Liver (tissue), 9 donors: ENCODE results near the gene TBX6. TPM values are rescaled to one million over a fixed set of nuclear protein-coding genes. Genes with fewer than 3 reads are reported as not detected.

ENCODE experiments used
- DNase-seq: peaks from one replicate; pipeline ENCODE4 v3.0.0-alpha.2; 2017; ENCODE audit warnings: low spot score
- H3K27ac ChIP-seq, 2 donors: one replicate each; pipeline ENCODE4 v1.7.0; 2013; ENCODE audit warnings: inconsistent platforms in 2 of 2, low read length in 2 of 2, control low read depth in 1 of 2, low read depth in 1 of 2, mild to moderate bottlenecking in 1 of 2
- H3K27me3 ChIP-seq, 4 donors: one replicate each; pipeline versions ENCODE4 v1.6.1 to v1.7.0; 2013; ENCODE audit warnings: low read length in 3 of 4, inconsistent platforms in 1 of 4, mild to moderate bottlenecking in 1 of 4, moderate library complexity in 1 of 4; ENCODE audit not compliant: control insufficient read depth in 4 of 4, insufficient read depth in 4 of 4
- H3K36me3 ChIP-seq, 4 donors: one replicate each; pipeline versions ENCODE4 v1.6.1 to v1.7.0; 2013; ENCODE audit warnings: low read length in 3 of 4, mild to moderate bottlenecking in 3 of 4, low read depth in 1 of 4, moderate library complexity in 1 of 4; ENCODE audit not compliant: control insufficient read depth in 4 of 4, insufficient read depth in 3 of 4
- H3K4me1 ChIP-seq, 4 donors: one replicate each; pipeline versions ENCODE4 v1.6.1 to v1.7.0; 2013; ENCODE audit warnings: low read length in 3 of 4, mild to moderate bottlenecking in 3 of 4, moderate library complexity in 1 of 4; ENCODE audit not compliant: control insufficient read depth in 4 of 4, insufficient read depth in 4 of 4
- H3K4me3 ChIP-seq, 3 donors: one replicate each; pipeline versions ENCODE4 v1.6.1 to v1.7.0; 2013; ENCODE audit warnings: low read length in 3 of 3, control low read depth in 1 of 3, low read depth in 1 of 3, mild to moderate bottlenecking in 1 of 3
- H3K9ac ChIP-seq, 2 donors: one replicate each; pipeline ENCODE4 v1.7.0; 2013; ENCODE audit warnings: low read length in 2 of 2, mild to moderate bottlenecking in 2 of 2, moderate library complexity in 2 of 2, control low read depth in 1 of 2, low read depth in 1 of 2
- H3K9me3 ChIP-seq, 4 donors: one replicate each; pipeline versions ENCODE4 v1.6.1 to v1.7.0; 2013; ENCODE audit warnings: low read length in 3 of 4; ENCODE audit not compliant: control insufficient read depth in 4 of 4
- ATF3 ChIP-seq: IDR thresholded peaks from 2 replicates; pipeline ENCODE4 v1.6.1; 2016; ENCODE audit warnings: antibody characterized with exemption
- EGR1 ChIP-seq, 2 donors: IDR thresholded peaks; 2 replicates each; pipeline ENCODE4 v1.6.1; 2016 to 2018; ENCODE audit warnings: antibody characterized with exemption in 2 of 2, low read depth in 2 of 2
- FOXA1 ChIP-seq: IDR thresholded peaks from 2 replicates; pipeline ENCODE4 v1.6.1; 2016; ENCODE audit warnings: antibody characterized with exemption
- FOXA2 ChIP-seq: IDR thresholded peaks from 2 replicates; pipeline ENCODE4 v1.6.1; 2016; ENCODE audit warnings: antibody characterized with exemption
- GABPA ChIP-seq, 2 donors: IDR thresholded peaks in 1 of 2; conservative IDR thresholded peaks in 1 of 2; 2 replicates each; pipeline ENCODE4 v1.6.1; 2016; ENCODE audit warnings: antibody characterized with exemption in 2 of 2, mild to moderate bottlenecking in 1 of 2, moderate library complexity in 1 of 2
- HNF4G ChIP-seq: IDR thresholded peaks from 2 replicates; pipeline ENCODE4 v1.6.1; 2016; ENCODE audit warnings: antibody characterized with exemption
- JUND ChIP-seq, 2 donors: IDR thresholded peaks; 2 replicates each; pipeline ENCODE4 v1.6.1; 2016; ENCODE audit warnings: antibody characterized with exemption in 2 of 2
- NR2F2 ChIP-seq: IDR thresholded peaks from 2 replicates; pipeline ENCODE4 v1.6.1; 2016; ENCODE audit warnings: antibody characterized with exemption
- RXRA ChIP-seq, 2 donors: IDR thresholded peaks; 2 replicates each; pipeline ENCODE4 v1.6.1; 2017 to 2018; ENCODE audit warnings: antibody characterized with exemption in 2 of 2, mild to moderate bottlenecking in 1 of 2
- SP1 ChIP-seq: IDR thresholded peaks from 2 replicates; pipeline ENCODE4 v1.6.1; 2018; ENCODE audit warnings: antibody characterized with exemption, mild to moderate bottlenecking
- TAF1 ChIP-seq: conservative IDR thresholded peaks from 2 replicates; pipeline ENCODE4 v1.6.1; 2016; ENCODE audit warnings: antibody characterized with exemption, mild to moderate bottlenecking
- YY1 ChIP-seq: IDR thresholded peaks from 2 replicates; pipeline ENCODE4 v1.6.1; 2016; ENCODE audit warnings: antibody characterized with exemption, mild to moderate bottlenecking
- WGBS: extraction: QIAGEN DNeasy Blood & Tissue Kit; methylation state at CpG from one replicate; pipeline ENCODE4 v1.1.7; 2013; 5-methylcytosine and 5-hydroxymethylcytosine counted together
- polyA plus RNA-seq, 2 donors: library from polyadenylated mRNA; stranded (reverse) in 1 of 2; unstranded in 1 of 2; fragments of 200-250 nt in 1 of 2; fragments of >200 nt in 1 of 2; fragmentation: Nextera tagmentation in 1 of 2; extraction: Ambion mirVana in 1 of 2; gene quantifications; one replicate each; pipeline versions ENCODE4 v1.2.1 to v1.2.3, GENCODE V29; 2013 to 2015
- total RNA-seq, 2 donors: library from RNA; depleted of rRNA; stranded (reverse); fragments of >200 nt; gene quantifications; one replicate each; pipeline ENCODE4 v1.2.3, GENCODE V29; 2014
- TF ChIP-seq, protein P1 (sequence below): IDR thresholded peaks from 2 replicates; pipeline ENCODE4 v1.6.1; 2016; ENCODE audit warnings: antibody characterized with exemption
- TF ChIP-seq, protein P2 (sequence below): fragments of 150-350 bp; IDR thresholded peaks from 2 replicates; pipeline ENCODE4 v1.5.1; 2017; ENCODE audit warnings: improper control_type of control experiment, low read depth, low read length; ENCODE audit not compliant: missing input control
- TF ChIP-seq, protein P3 (sequence below): IDR thresholded peaks from 2 replicates; pipeline ENCODE4 v1.6.1; 2016; ENCODE audit warnings: antibody characterized with exemption
- TF ChIP-seq, protein P4 (sequence below): IDR thresholded peaks from 2 replicates; pipeline ENCODE4 v1.6.1; 2016; ENCODE audit warnings: antibody characterized with exemption, mild to moderate bottlenecking
- donor health status: healthy.
- donor health status: healthy.
- donor health status: healthy.
- donor health status: healthy.
- donor health status: healthy.

Gene TBX6
- total and polyA plus RNA-seq, 4 donors = 0.09 to 0.26 (median 0.18) TPM

- Histone ChIP-seq H3K9ac (no peak overlapping the region), H3K36me3 (peaks cover 26 to 33% (median 28%) of the 10 kb centered on the region in 4 donors), H3K4me1 (peaks cover 4 to 14% (median 10%) of the 10 kb centered on the region in 4 donors), H3K9me3 (no peaks in the 10 kb centered on the region), H3K27me3 (no peaks in the 10 kb centered on the region), H3K27ac (no peak overlapping the region), H3K4me3 (no peak overlapping the region)
- no peak for DNase-seq
- WGBS = 91% methylated on average over 27 of the region's 27 CpGs
- TF ChIP-seq, protein P1, sequence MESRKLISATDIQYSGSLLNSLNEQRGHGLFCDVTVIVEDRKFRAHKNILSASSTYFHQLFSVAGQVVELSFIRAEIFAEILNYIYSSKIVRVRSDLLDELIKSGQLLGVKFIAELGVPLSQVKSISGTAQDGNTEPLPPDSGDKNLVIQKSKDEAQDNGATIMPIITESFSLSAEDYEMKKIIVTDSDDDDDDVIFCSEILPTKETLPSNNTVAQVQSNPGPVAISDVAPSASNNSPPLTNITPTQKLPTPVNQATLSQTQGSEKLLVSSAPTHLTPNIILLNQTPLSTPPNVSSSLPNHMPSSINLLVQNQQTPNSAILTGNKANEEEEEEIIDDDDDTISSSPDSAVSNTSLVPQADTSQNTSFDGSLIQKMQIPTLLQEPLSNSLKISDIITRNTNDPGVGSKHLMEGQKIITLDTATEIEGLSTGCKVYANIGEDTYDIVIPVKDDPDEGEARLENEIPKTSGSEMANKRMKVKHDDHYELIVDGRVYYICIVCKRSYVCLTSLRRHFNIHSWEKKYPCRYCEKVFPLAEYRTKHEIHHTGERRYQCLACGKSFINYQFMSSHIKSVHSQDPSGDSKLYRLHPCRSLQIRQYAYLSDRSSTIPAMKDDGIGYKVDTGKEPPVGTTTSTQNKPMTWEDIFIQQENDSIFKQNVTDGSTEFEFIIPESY = no peak
- TF ChIP-seq NR2F2 (no peak), ATF3 (no peak), RXRA (IDR thresholded peaks at IDR 0.05) (no peak), JUND (IDR thresholded peaks at IDR 0.05) (no peak), FOXA2 (no peak), SP1 (no peak), GABPA (IDR thresholded peaks at IDR 0.05 in 1 of 2, conservative IDR thresholded peaks at IDR 0.05 in 1 of 2) (no peak)
- TF ChIP-seq, protein P2, sequence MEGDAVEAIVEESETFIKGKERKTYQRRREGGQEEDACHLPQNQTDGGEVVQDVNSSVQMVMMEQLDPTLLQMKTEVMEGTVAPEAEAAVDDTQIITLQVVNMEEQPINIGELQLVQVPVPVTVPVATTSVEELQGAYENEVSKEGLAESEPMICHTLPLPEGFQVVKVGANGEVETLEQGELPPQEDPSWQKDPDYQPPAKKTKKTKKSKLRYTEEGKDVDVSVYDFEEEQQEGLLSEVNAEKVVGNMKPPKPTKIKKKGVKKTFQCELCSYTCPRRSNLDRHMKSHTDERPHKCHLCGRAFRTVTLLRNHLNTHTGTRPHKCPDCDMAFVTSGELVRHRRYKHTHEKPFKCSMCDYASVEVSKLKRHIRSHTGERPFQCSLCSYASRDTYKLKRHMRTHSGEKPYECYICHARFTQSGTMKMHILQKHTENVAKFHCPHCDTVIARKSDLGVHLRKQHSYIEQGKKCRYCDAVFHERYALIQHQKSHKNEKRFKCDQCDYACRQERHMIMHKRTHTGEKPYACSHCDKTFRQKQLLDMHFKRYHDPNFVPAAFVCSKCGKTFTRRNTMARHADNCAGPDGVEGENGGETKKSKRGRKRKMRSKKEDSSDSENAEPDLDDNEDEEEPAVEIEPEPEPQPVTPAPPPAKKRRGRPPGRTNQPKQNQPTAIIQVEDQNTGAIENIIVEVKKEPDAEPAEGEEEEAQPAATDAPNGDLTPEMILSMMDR = no peak
- TF ChIP-seq, protein P3, sequence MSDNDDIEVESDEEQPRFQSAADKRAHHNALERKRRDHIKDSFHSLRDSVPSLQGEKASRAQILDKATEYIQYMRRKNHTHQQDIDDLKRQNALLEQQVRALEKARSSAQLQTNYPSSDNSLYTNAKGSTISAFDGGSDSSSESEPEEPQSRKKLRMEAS = no peak
Measured at GRCh38 chr16:30086291-30087140, 5.2 kb downstream of the TBX6 start.

DNA sequence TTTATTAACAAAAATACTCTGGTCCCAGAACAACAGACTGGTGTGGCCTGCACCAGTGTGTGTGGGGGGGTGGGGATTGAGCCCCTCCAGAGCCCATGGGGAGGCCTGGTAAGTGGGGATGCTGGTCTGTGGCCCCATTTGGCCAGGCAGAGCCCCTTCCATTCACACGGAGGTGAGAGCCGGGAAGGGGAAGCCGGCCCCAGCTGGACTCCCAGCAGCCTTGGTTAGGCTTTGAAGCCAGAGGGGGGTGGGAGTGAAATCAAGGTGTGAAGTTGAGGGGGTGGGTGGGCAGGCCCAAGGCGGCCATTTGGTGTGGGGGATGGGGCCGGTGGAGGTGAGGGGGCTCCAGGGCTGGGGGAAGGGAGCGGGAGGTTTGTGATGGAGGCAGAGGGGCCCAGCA lies 5.9 kb downstream of the TBX6 start:
- TF ChIP-seq EGR1 (IDR thresholded peaks at IDR 0.05; ENCODE audit: low read depth in 2 of 2) = no peak
- no peak for TF ChIP-seq SP1
- TF ChIP-seq, protein P3 = no peak
- no peak for TF ChIP-seq JUND (IDR thresholded peaks at IDR 0.05)
- no peak for TF ChIP-seq TAF1
- TF ChIP-seq FOXA2 = no peak
- TF ChIP-seq YY1 = no peak
- TF ChIP-seq FOXA1 = no peak
- no peak for TF ChIP-seq HNF4G
- TF ChIP-seq, protein P4, sequence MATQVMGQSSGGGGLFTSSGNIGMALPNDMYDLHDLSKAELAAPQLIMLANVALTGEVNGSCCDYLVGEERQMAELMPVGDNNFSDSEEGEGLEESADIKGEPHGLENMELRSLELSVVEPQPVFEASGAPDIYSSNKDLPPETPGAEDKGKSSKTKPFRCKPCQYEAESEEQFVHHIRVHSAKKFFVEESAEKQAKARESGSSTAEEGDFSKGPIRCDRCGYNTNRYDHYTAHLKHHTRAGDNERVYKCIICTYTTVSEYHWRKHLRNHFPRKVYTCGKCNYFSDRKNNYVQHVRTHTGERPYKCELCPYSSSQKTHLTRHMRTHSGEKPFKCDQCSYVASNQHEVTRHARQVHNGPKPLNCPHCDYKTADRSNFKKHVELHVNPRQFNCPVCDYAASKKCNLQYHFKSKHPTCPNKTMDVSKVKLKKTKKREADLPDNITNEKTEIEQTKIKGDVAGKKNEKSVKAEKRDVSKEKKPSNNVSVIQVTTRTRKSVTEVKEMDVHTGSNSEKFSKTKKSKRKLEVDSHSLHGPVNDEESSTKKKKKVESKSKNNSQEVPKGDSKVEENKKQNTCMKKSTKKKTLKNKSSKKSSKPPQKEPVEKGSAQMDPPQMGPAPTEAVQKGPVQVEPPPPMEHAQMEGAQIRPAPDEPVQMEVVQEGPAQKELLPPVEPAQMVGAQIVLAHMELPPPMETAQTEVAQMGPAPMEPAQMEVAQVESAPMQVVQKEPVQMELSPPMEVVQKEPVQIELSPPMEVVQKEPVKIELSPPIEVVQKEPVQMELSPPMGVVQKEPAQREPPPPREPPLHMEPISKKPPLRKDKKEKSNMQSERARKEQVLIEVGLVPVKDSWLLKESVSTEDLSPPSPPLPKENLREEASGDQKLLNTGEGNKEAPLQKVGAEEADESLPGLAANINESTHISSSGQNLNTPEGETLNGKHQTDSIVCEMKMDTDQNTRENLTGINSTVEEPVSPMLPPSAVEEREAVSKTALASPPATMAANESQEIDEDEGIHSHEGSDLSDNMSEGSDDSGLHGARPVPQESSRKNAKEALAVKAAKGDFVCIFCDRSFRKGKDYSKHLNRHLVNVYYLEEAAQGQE = no peak
- TF ChIP-seq, protein P2 = no peak
- no peak for TF ChIP-seq NR2F2
- no peaks in the 10 kb centered on the region for H3K27me3 ChIP-seq
- H3K4me3 ChIP-seq = no peak overlapping the region
- peaks cover 1 to 11% (median 8%) of the 10 kb centered on the region in 4 donors for H3K4me1 ChIP-seq
- H3K27ac ChIP-seq = no peak overlapping the region
- no peaks in the 10 kb centered on the region for H3K9me3 ChIP-seq
- no peak overlapping the region for H3K9ac ChIP-seq
- no peak for DNase-seq
- peaks cover 28 to 36% (median 34%) of the 10 kb centered on the region in 4 donors for H3K36me3 ChIP-seq
- 88% methylated on average over 6 of the region's 6 CpGs for WGBS
